Neural cell (in vitro differentiated cells): ENCODE measurements around the gene TOLLIP. TPM values are rescaled to one million over a fixed set of nuclear protein-coding genes. Genes with fewer than 3 reads are reported as not detected.

Experiments
- H2AFZ ChIP-seq: fragments of 200-600, 300-800 bp; sonication (generic), shearing (Covaris generic); 2 replicates; pipeline ENCODE4 v1.6.0; 2014; ENCODE audit warnings: low read depth, mild to moderate bottlenecking, antibody characterized with exemption, low read length, moderate library complexity
- H3F3A ChIP-seq: fragments of 200-600 bp; shearing (Covaris generic); 2 replicates; pipeline ENCODE4 v1.6.1; 2016; ENCODE audit warnings: mild to moderate bottlenecking, moderate library complexity, mixed read lengths, antibody characterized with exemption, low read length; ENCODE audit not compliant: insufficient read depth, poor library complexity, severe bottlenecking
- H3K27ac ChIP-seq: fragments of 200-600, 300-800 bp; sonication (generic), shearing (Covaris generic); 2 replicates; pipeline ENCODE4 v1.5.1; 2014; ENCODE audit warnings: mild to moderate bottlenecking, low read length, moderate library complexity
- H3K27me3 ChIP-seq: fragments of 300-800, 200-600 bp; sonication (generic), shearing (Covaris generic); 2 replicates; pipeline ENCODE4 v1.6.0; 2014; ENCODE audit warnings: mild to moderate bottlenecking, low read depth, low read length, moderate library complexity; ENCODE audit not compliant: insufficient read depth
- H3K36me3 ChIP-seq: fragments of 300-800, 200-600 bp; sonication (generic), shearing (Covaris generic); 2 replicates; pipeline ENCODE4 v1.5.1; 2014; ENCODE audit warnings: mild to moderate bottlenecking, antibody characterized with exemption, low read length, moderate library complexity; ENCODE audit not compliant: insufficient read depth
- H3K4me2 ChIP-seq: fragments of 300-800, 200-600 bp; sonication (generic), shearing (Covaris generic); 2 replicates; pipeline ENCODE4 v1.6.0; 2014; ENCODE audit warnings: mild to moderate bottlenecking, low read length
- H3K4me3 ChIP-seq: fragments of 300-800, 200-600 bp; sonication (generic), shearing (Covaris generic); 2 replicates; pipeline ENCODE4 v1.5.1; 2014; ENCODE audit warnings: mild to moderate bottlenecking, low read length, moderate library complexity
- H3K79me2 ChIP-seq: fragments of 200-600 bp; shearing (Covaris generic); replicated peaks from 2 replicates; pipeline ENCODE4 v1.6.0; 2014; ENCODE audit warnings: mild to moderate bottlenecking, low read length, moderate library complexity; ENCODE audit not compliant: insufficient read depth
- H3K9ac ChIP-seq: fragments of 300-800, 200-600 bp; sonication (generic), shearing (Covaris generic); 2 replicates; pipeline ENCODE4 v1.6.1; 2016; ENCODE audit warnings: mild to moderate bottlenecking, low read length, mixed read lengths
- H3K9me2 ChIP-seq: fragments of 200-600 bp; shearing (Covaris generic); 2 replicates; pipeline ENCODE4 v1.6.1; 2016; ENCODE audit warnings: mild to moderate bottlenecking, low read length, mixed read lengths; ENCODE audit not compliant: insufficient read depth
- H3K9me3 ChIP-seq: fragments of 200-600, 300-800 bp; sonication (generic), shearing (Covaris generic); 2 replicates; pipeline ENCODE4 v1.6.1; 2016; ENCODE audit warnings: mild to moderate bottlenecking, mixed run types, low read length, moderate library complexity, mixed read lengths
- H4K20me1 ChIP-seq: fragments of 200-600 bp; shearing (Covaris generic); 2 replicates; pipeline ENCODE4 v1.6.1; 2016; ENCODE audit warnings: mild to moderate bottlenecking, mixed run types; ENCODE audit not compliant: insufficient read depth
- EP300 ChIP-seq: fragments of 450-650 bp; conservative IDR thresholded peaks from 2 replicates; pipeline ENCODE4 v1.6.1; 2014; ENCODE audit warnings: antibody characterized with exemption, mild to moderate bottlenecking, moderate library complexity; ENCODE audit not compliant: poor library complexity, severe bottlenecking
- EZH2 ChIP-seq: fragments of 200-600, 300-800 bp; shearing (Covaris generic), sonication (generic); IDR thresholded peaks from 2 replicates; pipeline ENCODE4 v1.6.1; 2014; ENCODE audit warnings: antibody characterized with exemption, low read length, borderline replicate concordance, mild to moderate bottlenecking; ENCODE audit not compliant: insufficient read depth, poor library complexity, severe bottlenecking
- MXI1 ChIP-seq: fragments of 450-650 bp; conservative IDR thresholded peaks from 2 replicates; pipeline ENCODE4 v1.6.1; 2014; ENCODE audit warnings: antibody characterized with exemption, mild to moderate bottlenecking; ENCODE audit not compliant: poor library complexity, severe bottlenecking
- POLR2AphosphoS5 ChIP-seq: IDR thresholded peaks from 2 replicates; pipeline ENCODE4 v1.6.1; 2012
- RAD21 ChIP-seq: fragments of 450-650 bp; conservative IDR thresholded peaks from 2 replicates; pipeline ENCODE4 v1.6.1; 2014; ENCODE audit warnings: antibody characterized with exemption, mild to moderate bottlenecking, moderate library complexity
- SMC3 ChIP-seq: fragments of 450-650 bp; conservative IDR thresholded peaks from 2 replicates; pipeline ENCODE4 v1.6.1; 2014; ENCODE audit warnings: antibody characterized with exemption, mild to moderate bottlenecking, moderate library complexity; ENCODE audit not compliant: poor library complexity
- TAF1 ChIP-seq: IDR thresholded peaks from 2 replicates; pipeline ENCODE4 v1.6.1; 2012; ENCODE audit warnings: low read depth
- polyA plus RNA-seq: library from polyadenylated mRNA; depleted of rRNA; stranded (reverse); fragments of >200 nt; gene quantifications from 2 replicates; pipeline ENCODE4 v1.2.3, GENCODE V29; 2014
- TF ChIP-seq, protein P1 (sequence below): fragments of 450-650 bp; IDR thresholded peaks from 2 replicates; pipeline ENCODE4 v1.5.1; 2014; ENCODE audit warnings: antibody characterized with exemption, mild to moderate bottlenecking, moderate library complexity; ENCODE audit not compliant: poor library complexity, severe bottlenecking
- TF ChIP-seq, protein P2 (sequence below): IDR thresholded peaks from 2 replicates; pipeline ENCODE4 v1.6.1; 2012; ENCODE audit warnings: borderline replicate concordance

Gene TOLLIP
- polyA plus RNA-seq, 1 donor from 2014 or later: 24.1 TPM

DNA sequence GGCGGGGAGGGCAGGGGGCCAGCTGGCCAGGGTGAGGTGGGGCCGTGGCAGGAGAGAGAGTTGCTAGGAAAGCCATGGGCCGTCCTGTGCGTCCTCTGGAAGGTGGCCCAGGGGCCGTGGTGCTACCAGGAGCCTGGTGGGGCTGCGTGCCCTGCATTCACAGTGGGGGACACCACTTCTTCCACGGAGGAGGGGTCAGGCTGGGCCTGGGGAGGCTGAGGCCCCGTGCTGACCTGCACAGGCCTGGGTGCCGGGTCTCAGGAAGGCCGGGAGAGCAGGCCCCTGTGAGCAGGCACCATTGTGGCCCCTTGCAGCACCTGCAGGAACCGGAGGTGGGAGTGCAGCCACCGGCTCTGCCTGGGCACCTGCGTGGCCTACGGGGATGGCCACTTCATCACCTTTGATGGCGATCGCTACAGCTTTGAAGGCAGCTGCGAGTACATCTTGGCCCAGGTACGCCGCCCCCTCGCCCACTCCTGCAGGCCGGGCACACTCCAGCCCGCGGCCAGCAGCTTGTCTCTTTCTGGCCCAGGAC is 74.6 kb downstream of the TOLLIP start:
- Histone ChIP-seq H3K27me3 (no peaks in the 10 kb centered on the region), H3K9ac (no peak overlapping the region), H3K4me2 (no peak overlapping the region), H3F3A (no peaks in the 10 kb centered on the region), H3K36me3 (no peaks in the 10 kb centered on the region), H3K4me3 (no peak overlapping the region), H2AFZ (no peak overlapping the region), H4K20me1 (no peaks in the 10 kb centered on the region), H3K9me2 (no peaks in the 10 kb centered on the region), H3K9me3 (no peaks in the 10 kb centered on the region), H3K27ac (no peak overlapping the region), H3K79me2 (no peaks in the 10 kb centered on the region)
- TF ChIP-seq EZH2 (no peak), POLR2AphosphoS5 (no peak)

DNA sequence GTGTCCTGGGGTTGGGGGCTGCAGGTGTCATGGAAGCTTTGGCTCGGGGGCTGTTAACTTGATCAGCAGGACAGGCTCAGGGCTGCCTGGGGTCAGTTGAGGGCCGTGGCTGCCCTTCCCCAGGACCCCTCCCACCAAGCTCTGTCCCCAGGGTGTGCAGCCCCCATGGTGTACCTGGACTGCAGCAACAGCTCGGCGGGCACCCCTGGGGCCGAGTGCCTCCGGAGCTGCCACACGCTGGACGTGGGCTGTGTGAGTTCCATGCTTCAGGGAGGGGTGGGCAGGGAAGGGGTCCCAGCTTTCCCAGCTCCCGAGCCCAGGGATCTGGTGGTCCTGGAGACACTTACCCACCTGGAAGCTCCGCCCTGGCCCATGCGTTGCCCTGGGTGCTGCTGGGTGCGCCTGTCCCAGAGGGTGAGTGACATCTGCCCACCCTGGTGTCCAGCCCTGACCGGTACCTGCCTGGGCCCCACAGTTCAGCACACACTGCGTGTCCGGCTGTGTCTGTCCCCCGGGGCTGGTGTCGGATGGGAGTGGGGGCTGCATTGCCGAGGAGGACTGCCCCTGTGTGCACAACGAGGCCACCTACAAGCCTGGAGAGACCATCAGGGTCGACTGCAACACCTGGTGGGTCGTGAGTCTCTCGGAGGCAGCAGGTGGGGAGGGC is 75.2 kb downstream of the TOLLIP start:
- TF ChIP-seq RAD21 (no peak), MXI1 (no peak), SMC3 (no peak), TAF1 (no peak), POLR2AphosphoS5 (no peak), EZH2 (no peak), EP300 (no peak)
- TF ChIP-seq, protein P1, sequence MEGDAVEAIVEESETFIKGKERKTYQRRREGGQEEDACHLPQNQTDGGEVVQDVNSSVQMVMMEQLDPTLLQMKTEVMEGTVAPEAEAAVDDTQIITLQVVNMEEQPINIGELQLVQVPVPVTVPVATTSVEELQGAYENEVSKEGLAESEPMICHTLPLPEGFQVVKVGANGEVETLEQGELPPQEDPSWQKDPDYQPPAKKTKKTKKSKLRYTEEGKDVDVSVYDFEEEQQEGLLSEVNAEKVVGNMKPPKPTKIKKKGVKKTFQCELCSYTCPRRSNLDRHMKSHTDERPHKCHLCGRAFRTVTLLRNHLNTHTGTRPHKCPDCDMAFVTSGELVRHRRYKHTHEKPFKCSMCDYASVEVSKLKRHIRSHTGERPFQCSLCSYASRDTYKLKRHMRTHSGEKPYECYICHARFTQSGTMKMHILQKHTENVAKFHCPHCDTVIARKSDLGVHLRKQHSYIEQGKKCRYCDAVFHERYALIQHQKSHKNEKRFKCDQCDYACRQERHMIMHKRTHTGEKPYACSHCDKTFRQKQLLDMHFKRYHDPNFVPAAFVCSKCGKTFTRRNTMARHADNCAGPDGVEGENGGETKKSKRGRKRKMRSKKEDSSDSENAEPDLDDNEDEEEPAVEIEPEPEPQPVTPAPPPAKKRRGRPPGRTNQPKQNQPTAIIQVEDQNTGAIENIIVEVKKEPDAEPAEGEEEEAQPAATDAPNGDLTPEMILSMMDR: no peak
- TF ChIP-seq, protein P2, sequence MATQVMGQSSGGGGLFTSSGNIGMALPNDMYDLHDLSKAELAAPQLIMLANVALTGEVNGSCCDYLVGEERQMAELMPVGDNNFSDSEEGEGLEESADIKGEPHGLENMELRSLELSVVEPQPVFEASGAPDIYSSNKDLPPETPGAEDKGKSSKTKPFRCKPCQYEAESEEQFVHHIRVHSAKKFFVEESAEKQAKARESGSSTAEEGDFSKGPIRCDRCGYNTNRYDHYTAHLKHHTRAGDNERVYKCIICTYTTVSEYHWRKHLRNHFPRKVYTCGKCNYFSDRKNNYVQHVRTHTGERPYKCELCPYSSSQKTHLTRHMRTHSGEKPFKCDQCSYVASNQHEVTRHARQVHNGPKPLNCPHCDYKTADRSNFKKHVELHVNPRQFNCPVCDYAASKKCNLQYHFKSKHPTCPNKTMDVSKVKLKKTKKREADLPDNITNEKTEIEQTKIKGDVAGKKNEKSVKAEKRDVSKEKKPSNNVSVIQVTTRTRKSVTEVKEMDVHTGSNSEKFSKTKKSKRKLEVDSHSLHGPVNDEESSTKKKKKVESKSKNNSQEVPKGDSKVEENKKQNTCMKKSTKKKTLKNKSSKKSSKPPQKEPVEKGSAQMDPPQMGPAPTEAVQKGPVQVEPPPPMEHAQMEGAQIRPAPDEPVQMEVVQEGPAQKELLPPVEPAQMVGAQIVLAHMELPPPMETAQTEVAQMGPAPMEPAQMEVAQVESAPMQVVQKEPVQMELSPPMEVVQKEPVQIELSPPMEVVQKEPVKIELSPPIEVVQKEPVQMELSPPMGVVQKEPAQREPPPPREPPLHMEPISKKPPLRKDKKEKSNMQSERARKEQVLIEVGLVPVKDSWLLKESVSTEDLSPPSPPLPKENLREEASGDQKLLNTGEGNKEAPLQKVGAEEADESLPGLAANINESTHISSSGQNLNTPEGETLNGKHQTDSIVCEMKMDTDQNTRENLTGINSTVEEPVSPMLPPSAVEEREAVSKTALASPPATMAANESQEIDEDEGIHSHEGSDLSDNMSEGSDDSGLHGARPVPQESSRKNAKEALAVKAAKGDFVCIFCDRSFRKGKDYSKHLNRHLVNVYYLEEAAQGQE: no peak
- Histone ChIP-seq H3K27ac (no peak overlapping the region), H4K20me1 (no peaks in the 10 kb centered on the region), H3K4me3 (no peak overlapping the region), H2AFZ (no peak overlapping the region), H3K36me3 (no peaks in the 10 kb centered on the region), H3F3A (no peaks in the 10 kb centered on the region), H3K79me2 (no peaks in the 10 kb centered on the region), H3K9me2 (no peaks in the 10 kb centered on the region), H3K27me3 (no peaks in the 10 kb centered on the region), H3K9ac (no peak overlapping the region), H3K4me2 (no peak overlapping the region), H3K9me3 (no peaks in the 10 kb centered on the region)
